ENCODE data around the gene PDE11A. TPM values are rescaled to one million over a fixed set of nuclear protein-coding genes. Genes with fewer than 3 reads are reported as not detected.
A peak's percentile ranks its signal among the peaks of the same experiment; 100 is the strongest.

Gene PDE11A
- total and polyA plus RNA-seq, 2 of the 13 experiments (the other 11 are each of a cell fraction or from before 2014, with no cell fraction given), result 1.2 to 1.7 TPM

GRCh38 chr2:177602611-177603164, 469.9 kb downstream of the PDE11A start (continued):
- TF ChIP-seq, protein P1, sequence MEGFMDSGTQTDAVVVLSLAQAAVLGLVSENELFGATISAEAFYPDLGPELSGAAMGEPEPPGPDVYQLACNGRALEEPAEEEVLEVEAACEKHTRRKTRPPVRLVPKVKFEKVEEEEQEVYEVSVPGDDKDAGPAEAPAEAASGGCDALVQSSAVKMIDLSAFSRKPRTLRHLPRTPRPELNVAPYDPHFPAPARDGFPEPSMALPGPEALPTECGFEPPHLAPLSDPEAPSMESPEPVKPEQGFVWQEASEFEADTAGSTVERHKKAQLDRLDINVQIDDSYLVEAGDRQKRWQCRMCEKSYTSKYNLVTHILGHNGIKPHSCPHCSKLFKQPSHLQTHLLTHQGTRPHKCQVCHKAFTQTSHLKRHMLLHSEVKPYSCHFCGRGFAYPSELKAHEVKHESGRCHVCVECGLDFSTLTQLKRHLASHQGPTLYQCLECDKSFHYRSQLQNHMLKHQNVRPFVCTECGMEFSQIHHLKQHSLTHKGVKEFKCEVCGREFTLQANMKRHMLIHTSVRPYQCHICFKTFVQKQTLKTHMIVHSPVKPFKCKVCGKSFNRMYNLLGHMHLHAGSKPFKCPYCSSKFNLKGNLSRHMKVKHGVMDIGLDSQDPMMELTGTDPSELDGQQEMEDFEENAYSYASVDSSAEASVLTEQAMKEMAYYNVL (CRISPR knock-in tag; IDR thresholded peaks at IDR 0.05; ENCODE audit: borderline replicate concordance), result 0 out of 2 replicates have a peak, but pooled peaks have one; percentile 30
- peak; percentile 61; the same call in 1 of the 2 replicates for TF ChIP-seq SOX5 (CRISPR knock-in tag; IDR thresholded peaks at IDR 0.05; ENCODE audit: borderline replicate concordance)
- TF ChIP-seq IRX3 (CRISPR knock-in tag; IDR thresholded peaks at IDR 0.05; ENCODE audit: borderline replicate concordance, low read depth), result no peak
- TF ChIP-seq GFI1 (CRISPR knock-in tag; IDR thresholded peaks at IDR 0.05; ENCODE audit: borderline replicate concordance), result peak; percentile 90; the same call in 1 of the 2 replicates
- TF ChIP-seq SAP130 (CRISPR knock-in tag; IDR thresholded peaks at IDR 0.05; ENCODE audit: low read depth), result peak; percentile 52
- TF ChIP-seq TEAD3 (CRISPR knock-in tag; optimal IDR thresholded peaks at IDR 0.05; ENCODE audit: borderline replicate concordance), result no peak
- TF ChIP-seq SKI (IDR thresholded peaks at IDR 0.05; ENCODE audit: partially characterized antibody), result no peak
- TF ChIP-seq FOXO1 (CRISPR knock-in tag; IDR thresholded peaks at IDR 0.05), result 0 out of 2 replicates have a peak, but pooled peaks have one; percentile 48
- TF ChIP-seq, protein P2, sequence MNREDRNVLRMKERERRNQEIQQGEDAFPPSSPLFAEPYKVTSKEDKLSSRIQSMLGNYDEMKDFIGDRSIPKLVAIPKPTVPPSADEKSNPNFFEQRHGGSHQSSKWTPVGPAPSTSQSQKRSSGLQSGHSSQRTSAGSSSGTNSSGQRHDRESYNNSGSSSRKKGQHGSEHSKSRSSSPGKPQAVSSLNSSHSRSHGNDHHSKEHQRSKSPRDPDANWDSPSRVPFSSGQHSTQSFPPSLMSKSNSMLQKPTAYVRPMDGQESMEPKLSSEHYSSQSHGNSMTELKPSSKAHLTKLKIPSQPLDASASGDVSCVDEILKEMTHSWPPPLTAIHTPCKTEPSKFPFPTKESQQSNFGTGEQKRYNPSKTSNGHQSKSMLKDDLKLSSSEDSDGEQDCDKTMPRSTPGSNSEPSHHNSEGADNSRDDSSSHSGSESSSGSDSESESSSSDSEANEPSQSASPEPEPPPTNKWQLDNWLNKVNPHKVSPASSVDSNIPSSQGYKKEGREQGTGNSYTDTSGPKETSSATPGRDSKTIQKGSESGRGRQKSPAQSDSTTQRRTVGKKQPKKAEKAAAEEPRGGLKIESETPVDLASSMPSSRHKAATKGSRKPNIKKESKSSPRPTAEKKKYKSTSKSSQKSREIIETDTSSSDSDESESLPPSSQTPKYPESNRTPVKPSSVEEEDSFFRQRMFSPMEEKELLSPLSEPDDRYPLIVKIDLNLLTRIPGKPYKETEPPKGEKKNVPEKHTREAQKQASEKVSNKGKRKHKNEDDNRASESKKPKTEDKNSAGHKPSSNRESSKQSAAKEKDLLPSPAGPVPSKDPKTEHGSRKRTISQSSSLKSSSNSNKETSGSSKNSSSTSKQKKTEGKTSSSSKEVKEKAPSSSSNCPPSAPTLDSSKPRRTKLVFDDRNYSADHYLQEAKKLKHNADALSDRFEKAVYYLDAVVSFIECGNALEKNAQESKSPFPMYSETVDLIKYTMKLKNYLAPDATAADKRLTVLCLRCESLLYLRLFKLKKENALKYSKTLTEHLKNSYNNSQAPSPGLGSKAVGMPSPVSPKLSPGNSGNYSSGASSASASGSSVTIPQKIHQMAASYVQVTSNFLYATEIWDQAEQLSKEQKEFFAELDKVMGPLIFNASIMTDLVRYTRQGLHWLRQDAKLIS (CRISPR knock-in tag; IDR thresholded peaks at IDR 0.05), result 0 out of 2 replicates have a peak, but pooled peaks have one; percentile 60
- no peak for TF ChIP-seq ZSCAN12 (CRISPR knock-in tag; IDR thresholded peaks at IDR 0.05)
- TF ChIP-seq ZNF605 (CRISPR knock-in tag; IDR thresholded peaks at IDR 0.05), result peak; percentile 69; the same call in 1 of the 2 replicates
- peak; percentile 38; the same call in 1 of the 2 replicates for TF ChIP-seq MAX (IDR thresholded peaks at IDR 0.05)
- peak; percentile 19; the same call in 1 of the 2 replicates for TF ChIP-seq HOXA3 (CRISPR knock-in tag; IDR thresholded peaks at IDR 0.05)
- TF ChIP-seq PAXIP1 (CRISPR knock-in tag; conservative IDR thresholded peaks at IDR 0.05), result peak; percentile 93
- TF ChIP-seq, protein P3, sequence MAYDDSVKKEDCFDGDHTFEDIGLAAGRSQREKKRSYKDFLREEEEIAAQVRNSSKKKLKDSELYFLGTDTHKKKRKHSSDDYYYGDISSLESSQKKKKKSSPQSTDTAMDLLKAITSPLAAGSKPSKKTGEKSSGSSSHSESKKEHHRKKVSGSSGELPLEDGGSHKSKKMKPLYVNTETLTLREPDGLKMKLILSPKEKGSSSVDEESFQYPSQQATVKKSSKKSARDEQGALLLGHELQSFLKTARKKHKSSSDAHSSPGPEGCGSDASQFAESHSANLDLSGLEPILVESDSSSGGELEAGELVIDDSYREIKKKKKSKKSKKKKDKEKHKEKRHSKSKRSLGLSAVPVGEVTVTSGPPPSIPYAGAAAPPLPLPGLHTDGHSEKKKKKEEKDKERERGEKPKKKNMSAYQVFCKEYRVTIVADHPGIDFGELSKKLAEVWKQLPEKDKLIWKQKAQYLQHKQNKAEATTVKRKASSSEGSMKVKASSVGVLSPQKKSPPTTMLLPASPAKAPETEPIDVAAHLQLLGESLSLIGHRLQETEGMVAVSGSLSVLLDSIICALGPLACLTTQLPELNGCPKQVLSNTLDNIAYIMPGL (CRISPR knock-in tag; IDR thresholded peaks at IDR 0.05; ENCODE audit: borderline replicate concordance in 1 of 2, low read depth in 1 of 2), result 0 out of 4 replicates have a peak, but pooled peaks of 1 of the 2 experiments have one; percentile 50
- peak; percentile 21; the same call in 1 of the 2 replicates for TF ChIP-seq NCOA2 (CRISPR knock-in tag; IDR thresholded peaks at IDR 0.05)
- no peak for TF ChIP-seq MTA1 (CRISPR knock-in tag; IDR thresholded peaks at IDR 0.05; ENCODE audit: borderline replicate concordance)
- TF ChIP-seq KDM1A (CRISPR knock-in tag; IDR thresholded peaks at IDR 0.05), result peak; percentile 70; the same call in 1 of the 2 replicates
